NCI-H2029 (cell line): Measurements from ENCODE around the gene METTL8.
"Not testable (repeated sequence)": the region's sequence is repeated elsewhere in the genome, so short reads cannot be mapped to it uniquely, and the experiment has no call there.

Experiments
- DNase-seq: peaks from one replicate; lab custom pipeline; 2025; lab: John Stamatoyannopoulos, UW

The METTL8 gene

GRCh38 chr2:171401947-171402346 is 31.8 kb downstream of the METTL8 start:
- no peak for DNase-seq

- no peak for DNase-seq
Observed at GRCh38 chr2:171400395-171400794, 33.4 kb downstream of the METTL8 start.

GRCh38 chr2:171399292-171399691 is 34.5 kb downstream of the METTL8 start:
- no peak for DNase-seq

GRCh38 chr2:171394164-171394740 is 39.5 kb downstream of the METTL8 start:
- DNase-seq: no peak

GRCh38 chr2:171393487-171393886 is 40.3 kb downstream of the METTL8 start:
- DNase-seq: no peak

- no peak for DNase-seq
Observed at GRCh38 chr2:171391532-171391931, 42.3 kb downstream of the METTL8 start.

- DNase-seq: no peak
Observed at GRCh38 chr2:171390941-171391516, 42.8 kb downstream of the METTL8 start.

- DNase-seq: no peak
Observed at GRCh38 chr2:171389780-171390179, 44.0 kb downstream of the METTL8 start.

GRCh38 chr2:171389325-171389724 is 44.5 kb downstream of the METTL8 start:
- no peak for DNase-seq

GRCh38 chr2:171387052-171387451 is 46.7 kb downstream of the METTL8 start:
- no peak for DNase-seq

GRCh38 chr2:171386627-171387026 is 47.2 kb downstream of the METTL8 start:
- no peak for DNase-seq

GRCh38 chr2:171383134-171383533 is 50.7 kb downstream of the METTL8 start:
- no peak for DNase-seq

- DNase-seq: not testable (repeated sequence)
Observed at GRCh38 chr2:171382175-171382574, 51.6 kb downstream of the METTL8 start.

- DNase-seq: not testable (repeated sequence)
Observed at GRCh38 chr2:171377852-171378251, 55.9 kb downstream of the METTL8 start.

GRCh38 chr2:171367692-171368091 is 66.1 kb downstream of the METTL8 start:
- no peak for DNase-seq

GRCh38 chr2:171365778-171366177 is 68.0 kb downstream of the METTL8 start:
- no peak for DNase-seq

GRCh38 chr2:171365232-171365631 is 68.6 kb downstream of the METTL8 start:
- no peak for DNase-seq

GRCh38 chr2:171362396-171362795 is 71.4 kb downstream of the METTL8 start:
- DNase-seq: no peak

- no peak for DNase-seq
Observed at GRCh38 chr2:171360905-171361304, 72.9 kb downstream of the METTL8 start.

- not testable (repeated sequence) for DNase-seq
Observed at GRCh38 chr2:171353746-171354145, 80.0 kb downstream of the METTL8 start.

GRCh38 chr2:171348056-171348455 is 85.7 kb downstream of the METTL8 start:
- no peak for DNase-seq

GRCh38 chr2:171347591-171348032 is 86.2 kb downstream of the METTL8 start:
- no peak for DNase-seq

- no peak for DNase-seq
Observed at GRCh38 chr2:171346723-171347557, 86.8 kb downstream of the METTL8 start.
